ENCODE results near the gene STXBP2.

- TF ChIP-seq POLR2AphosphoS5 (IDR thresholded peaks at IDR 0.05): no peak
- no peak for TF ChIP-seq CTCF (IDR thresholded peaks at IDR 0.05)
- no peak for TF ChIP-seq EP300 (IDR thresholded peaks at IDR 0.05)
- no peak for TF ChIP-seq POLR2A (IDR thresholded peaks at IDR 0.05)
These were observed 45.4 kb downstream of the STXBP2 start for GRCh38 chr19:7682175-7682855.
